ENCODE measurements around the gene ZNF169. TPM values are rescaled to one million over a fixed set of nuclear protein-coding genes. Genes with fewer than 3 reads are reported as not detected.
"Not testable (repeated sequence)": the region's sequence is repeated elsewhere in the genome, so short reads cannot be mapped to it uniquely, and the experiment has no call there.

ZNF169 gene
- total RNA-seq, 2 experiments from 2014 or later = 5.3 to 7.2 TPM

GRCh38 chr9:94301583-94301982 lies 42.5 kb downstream of the ZNF169 start:
- DNase-seq = no peak
- no peaks in the 10 kb centered on the region for H3K27me3 Mint-ChIP-seq
- ChIA-PET POLR2A (no interaction called here), CTCF (no interaction called here)
- H3K4me1 Mint-ChIP-seq = no peaks in the 10 kb centered on the region
- H3K27ac Mint-ChIP-seq = no peak overlapping the region
- no peak overlapping the region for H3K4me3 Mint-ChIP-seq
- H3K36me3 Mint-ChIP-seq (ENCODE audit: low read depth) = peaks cover 3% of the 10 kb centered on the region
- no peaks in the 10 kb centered on the region for H3K9me3 Mint-ChIP-seq

GRCh38 chr9:94302426-94302825 lies 43.3 kb downstream of the ZNF169 start:
- CTCF ChIA-PET = no interaction called here
- POLR2A ChIA-PET = no interaction called here
- no peak overlapping the region for H3K4me3 Mint-ChIP-seq
- no peaks in the 10 kb centered on the region for H3K36me3 Mint-ChIP-seq (ENCODE audit: low read depth)
- DNase-seq = no peak
- no peaks in the 10 kb centered on the region for H3K27me3 Mint-ChIP-seq
- no peaks in the 10 kb centered on the region for H3K9me3 Mint-ChIP-seq
- H3K27ac Mint-ChIP-seq = no peak overlapping the region
- H3K4me1 Mint-ChIP-seq = no peaks in the 10 kb centered on the region

- no peak for DNase-seq
- Mint-ChIP-seq H3K4me1 (no peaks in the 10 kb centered on the region), H3K9me3 (no peaks in the 10 kb centered on the region), H3K27ac (no peak overlapping the region), H3K36me3 (ENCODE audit: low read depth) (no peaks in the 10 kb centered on the region), H3K4me3 (no peak overlapping the region), H3K27me3 (no peaks in the 10 kb centered on the region)
- CTCF ChIA-PET = no interaction called here
- POLR2A ChIA-PET = no interaction called here
Observed at GRCh38 chr9:94303321-94303720, 44.2 kb downstream of the ZNF169 start.

GRCh38 chr9:94315034-94315984 lies 56.2 kb downstream of the ZNF169 start:
- CTCF ChIA-PET; POLR2A ChIA-PET; H3K27me3 Mint-ChIP-seq; H3K9me3 Mint-ChIP-seq; H3K36me3 Mint-ChIP-seq (ENCODE audit: low read depth); H3K27ac Mint-ChIP-seq; H3K4me3 Mint-ChIP-seq; DNase-seq; H3K4me1 Mint-ChIP-seq: not testable (repeated sequence)

GRCh38 chr9:94316236-94316635 lies 57.1 kb downstream of the ZNF169 start:
- H3K27ac Mint-ChIP-seq; H3K4me3 Mint-ChIP-seq; CTCF ChIA-PET; H3K36me3 Mint-ChIP-seq (ENCODE audit: low read depth); H3K27me3 Mint-ChIP-seq; POLR2A ChIA-PET; H3K9me3 Mint-ChIP-seq; DNase-seq; H3K4me1 Mint-ChIP-seq: not testable (repeated sequence)

- H3K27me3 Mint-ChIP-seq; H3K27ac Mint-ChIP-seq; H3K4me3 Mint-ChIP-seq; CTCF ChIA-PET; DNase-seq; POLR2A ChIA-PET; H3K9me3 Mint-ChIP-seq; H3K36me3 Mint-ChIP-seq (ENCODE audit: low read depth); H3K4me1 Mint-ChIP-seq: not testable (repeated sequence)
Observed at GRCh38 chr9:94317949-94318657, 59.0 kb downstream of the ZNF169 start.

- H3K27ac Mint-ChIP-seq; H3K27me3 Mint-ChIP-seq; POLR2A ChIA-PET; H3K4me1 Mint-ChIP-seq; CTCF ChIA-PET; H3K9me3 Mint-ChIP-seq; DNase-seq; H3K4me3 Mint-ChIP-seq; H3K36me3 Mint-ChIP-seq (ENCODE audit: low read depth): not testable (repeated sequence)
Observed at GRCh38 chr9:94322342-94322940, 63.3 kb downstream of the ZNF169 start.

- CTCF ChIA-PET; H3K4me3 Mint-ChIP-seq; H3K9me3 Mint-ChIP-seq; H3K4me1 Mint-ChIP-seq; POLR2A ChIA-PET; H3K27me3 Mint-ChIP-seq; DNase-seq; H3K36me3 Mint-ChIP-seq (ENCODE audit: low read depth); H3K27ac Mint-ChIP-seq: not testable (repeated sequence)
Observed at GRCh38 chr9:94323153-94323798, 64.2 kb downstream of the ZNF169 start.

- H3K36me3 Mint-ChIP-seq (ENCODE audit: low read depth); DNase-seq; H3K27me3 Mint-ChIP-seq; CTCF ChIA-PET; H3K9me3 Mint-ChIP-seq; H3K4me3 Mint-ChIP-seq; H3K27ac Mint-ChIP-seq; POLR2A ChIA-PET; H3K4me1 Mint-ChIP-seq: not testable (repeated sequence)
Observed at GRCh38 chr9:94325583-94325982, 66.5 kb downstream of the ZNF169 start.

GRCh38 chr9:94328544-94328943 lies 69.4 kb downstream of the ZNF169 start, which contains the start of gene NUTM2F:
NUTM2F (minus strand) TSS chr9:94328644; CDS start chr9:94328623, 21 bp downstream.
- H3K9me3 Mint-ChIP-seq; H3K36me3 Mint-ChIP-seq (ENCODE audit: low read depth); H3K27me3 Mint-ChIP-seq; DNase-seq; POLR2A ChIA-PET; H3K27ac Mint-ChIP-seq; H3K4me1 Mint-ChIP-seq; CTCF ChIA-PET; H3K4me3 Mint-ChIP-seq: not testable (repeated sequence)

GRCh38 chr9:94336445-94336844 lies 77.3 kb downstream of the ZNF169 start:
- H3K36me3 Mint-ChIP-seq (ENCODE audit: low read depth); H3K4me1 Mint-ChIP-seq; H3K9me3 Mint-ChIP-seq; CTCF ChIA-PET; H3K27ac Mint-ChIP-seq; DNase-seq; H3K27me3 Mint-ChIP-seq; H3K4me3 Mint-ChIP-seq; POLR2A ChIA-PET: not testable (repeated sequence)

- H3K27ac Mint-ChIP-seq; POLR2A ChIA-PET; H3K36me3 Mint-ChIP-seq (ENCODE audit: low read depth); H3K4me3 Mint-ChIP-seq; CTCF ChIA-PET; H3K27me3 Mint-ChIP-seq; DNase-seq; H3K9me3 Mint-ChIP-seq; H3K4me1 Mint-ChIP-seq: not testable (repeated sequence)
Observed at GRCh38 chr9:94338723-94339122, 79.6 kb downstream of the ZNF169 start.

- CTCF ChIA-PET; H3K4me3 Mint-ChIP-seq; H3K27me3 Mint-ChIP-seq; H3K27ac Mint-ChIP-seq; H3K9me3 Mint-ChIP-seq; H3K36me3 Mint-ChIP-seq (ENCODE audit: low read depth); DNase-seq; H3K4me1 Mint-ChIP-seq; POLR2A ChIA-PET: not testable (repeated sequence)
Observed at GRCh38 chr9:94339657-94340056, 80.6 kb downstream of the ZNF169 start.

All from activated CD4-positive, alpha-beta memory T cell treated with anti-CD3 and anti-CD28 coated beads, Interleukin-2, amount 10 ng/mL, durations not matched to agents 7 days and 5 days (primary cell).